HG03342 (cell line): ENCODE measurements around the gene CAMKMT.
A peak's percentile ranks its signal among the peaks of the same experiment; 100 is the strongest.

Experiments used
- ATAC-seq: cut with Tn5 transposase; IDR thresholded peaks from one replicate; pipeline ENCODE4 v1.9.1; 2021; ENCODE audit warnings: mild to moderate bottlenecking, moderate library complexity; ENCODE audit not compliant: unreplicated experiment

The CAMKMT gene

DNA sequence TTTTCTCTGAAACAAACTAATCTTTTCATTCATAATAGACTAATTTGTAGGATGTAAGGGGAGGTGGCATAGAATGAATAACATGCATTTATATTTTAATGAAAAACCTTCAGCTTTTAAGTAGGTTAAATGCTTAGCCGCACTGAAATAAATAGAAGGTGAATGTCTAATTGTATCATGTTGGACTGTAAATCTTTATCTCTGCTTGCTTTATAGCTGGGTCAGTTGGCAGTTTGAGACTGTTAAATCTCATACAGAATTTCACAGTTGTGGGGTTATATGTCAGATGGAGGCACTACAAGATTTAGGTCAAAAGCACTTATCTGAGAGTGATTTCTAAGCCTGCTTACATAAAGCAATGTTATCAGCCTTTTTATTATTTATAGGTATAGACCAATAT lies 405.0 kb downstream of the CAMKMT start:
- no peak for ATAC-seq

DNA sequence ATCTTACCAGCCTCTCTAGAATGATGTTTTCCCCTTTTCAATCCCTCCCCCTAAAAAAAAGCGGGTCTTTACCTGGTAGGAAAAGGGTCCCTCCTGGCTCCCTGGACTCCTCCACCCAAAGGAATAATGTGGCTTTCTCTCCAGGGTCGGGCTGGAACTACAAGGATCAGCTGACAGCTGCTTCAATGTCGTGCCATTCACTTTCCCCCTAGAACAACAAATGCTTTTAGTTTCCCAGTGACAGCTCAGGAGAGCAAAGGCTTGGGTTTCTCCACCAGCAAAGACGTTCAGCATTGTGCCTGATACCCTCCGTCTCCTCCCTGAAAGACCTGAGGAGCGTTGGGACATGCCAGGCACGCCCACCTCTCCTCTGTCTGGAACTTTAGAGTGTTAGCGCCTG lies 405.9 kb downstream of the CAMKMT start:
- ATAC-seq, result no peak

DNA sequence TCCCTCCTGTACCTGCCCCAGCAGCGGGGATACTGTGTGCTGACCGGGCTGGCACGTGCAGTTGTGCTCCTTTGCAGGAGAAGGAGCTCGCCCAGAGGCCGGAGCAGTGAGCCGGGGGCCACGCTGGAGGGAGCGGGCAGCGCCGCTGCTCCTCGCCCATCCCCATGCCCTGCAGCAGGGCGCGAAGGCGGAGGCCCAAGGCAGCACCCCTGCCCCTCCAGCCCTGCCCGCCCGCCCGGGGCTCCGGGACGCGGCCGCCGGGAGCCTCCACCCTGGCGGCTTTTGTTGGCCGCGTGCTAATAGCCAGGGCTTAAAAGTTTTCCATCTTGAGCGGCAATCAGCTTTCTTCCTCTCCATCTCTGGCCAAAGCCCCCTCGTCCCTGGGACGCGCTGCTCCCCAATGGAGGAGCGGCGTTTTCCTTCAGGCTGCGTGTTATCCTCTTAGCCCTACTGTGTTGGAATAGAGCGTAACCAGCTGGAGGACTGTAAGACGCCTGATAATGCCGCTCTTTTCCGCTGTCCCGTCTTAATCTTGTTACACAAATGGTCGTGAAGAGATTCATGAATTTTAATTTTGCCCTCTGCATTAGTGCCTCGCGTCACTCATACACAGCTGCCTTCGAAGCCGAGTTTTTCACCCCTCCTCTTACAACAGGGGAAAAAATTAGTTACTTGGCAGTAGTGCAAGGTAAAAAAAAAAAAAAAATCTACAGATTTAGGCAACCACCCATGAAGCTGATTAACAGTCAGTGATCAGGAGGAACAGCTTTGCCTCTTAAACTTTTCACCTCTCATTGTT lies 406.9 kb downstream of the CAMKMT start:
- ATAC-seq, result no peak

GRCh38 chr2:44769349-44770011 lies 407.7 kb downstream of the CAMKMT start:
- ATAC-seq, result no peak

GRCh38 chr2:44770221-44771195 lies 408.8 kb downstream of the CAMKMT start:
- no peak for ATAC-seq

- no peak for ATAC-seq
These were observed 409.8 kb downstream of the CAMKMT start for GRCh38 chr2:44771522-44771921.

DNA sequence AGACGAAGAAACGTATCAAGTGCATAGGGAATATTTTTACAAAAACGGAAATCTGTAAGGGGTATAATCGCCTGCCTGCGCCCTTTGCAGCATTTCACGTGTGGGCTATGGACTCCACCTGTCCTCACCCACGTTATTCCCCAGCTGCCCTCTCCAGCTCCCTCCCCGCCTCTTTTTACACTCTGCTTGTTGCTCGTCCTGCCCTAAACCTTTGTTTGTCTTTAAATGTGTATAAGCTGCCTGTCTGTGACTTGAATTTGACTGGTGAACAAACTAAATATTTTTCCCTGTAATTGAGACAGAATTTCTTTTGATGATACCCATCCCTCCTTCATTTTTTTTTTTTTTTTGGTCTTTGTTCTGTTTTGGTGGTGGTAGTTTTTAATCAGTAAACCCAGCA lies 410.4 kb downstream of the CAMKMT start:
- ATAC-seq, result no peak

DNA sequence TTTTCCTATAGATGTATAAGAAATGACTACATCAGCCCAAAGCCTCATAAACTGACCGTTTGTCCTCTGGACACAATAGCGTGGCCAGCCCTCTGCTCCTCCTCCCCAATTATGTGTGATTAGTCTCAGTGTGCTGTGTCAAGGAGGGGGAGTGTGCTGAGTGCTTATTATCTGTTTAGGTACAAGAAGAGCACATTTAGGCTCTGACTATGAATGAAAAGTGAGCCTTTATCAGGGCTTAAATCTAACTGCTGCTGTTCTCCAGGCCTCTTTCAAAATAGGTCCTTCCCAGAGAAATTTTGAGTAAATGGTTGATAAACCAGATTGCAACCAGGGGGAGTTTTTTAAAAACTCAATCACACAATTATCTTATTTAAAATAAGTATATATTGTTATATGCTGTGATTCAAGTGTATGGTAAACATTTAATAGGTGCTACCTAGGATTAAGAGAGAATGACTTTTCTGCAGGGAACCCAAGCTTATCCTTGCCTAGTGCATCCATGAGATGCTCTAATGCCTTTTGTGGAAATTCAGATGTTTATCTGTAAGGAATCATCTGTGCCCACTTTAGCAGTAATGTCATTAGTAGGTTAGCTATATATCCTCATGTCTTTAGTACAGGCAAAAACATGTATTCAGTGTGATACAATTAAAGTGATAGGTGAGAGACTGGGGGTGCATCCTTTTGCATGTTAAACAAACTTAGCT lies 411.1 kb downstream of the CAMKMT start:
- no peak for ATAC-seq

DNA sequence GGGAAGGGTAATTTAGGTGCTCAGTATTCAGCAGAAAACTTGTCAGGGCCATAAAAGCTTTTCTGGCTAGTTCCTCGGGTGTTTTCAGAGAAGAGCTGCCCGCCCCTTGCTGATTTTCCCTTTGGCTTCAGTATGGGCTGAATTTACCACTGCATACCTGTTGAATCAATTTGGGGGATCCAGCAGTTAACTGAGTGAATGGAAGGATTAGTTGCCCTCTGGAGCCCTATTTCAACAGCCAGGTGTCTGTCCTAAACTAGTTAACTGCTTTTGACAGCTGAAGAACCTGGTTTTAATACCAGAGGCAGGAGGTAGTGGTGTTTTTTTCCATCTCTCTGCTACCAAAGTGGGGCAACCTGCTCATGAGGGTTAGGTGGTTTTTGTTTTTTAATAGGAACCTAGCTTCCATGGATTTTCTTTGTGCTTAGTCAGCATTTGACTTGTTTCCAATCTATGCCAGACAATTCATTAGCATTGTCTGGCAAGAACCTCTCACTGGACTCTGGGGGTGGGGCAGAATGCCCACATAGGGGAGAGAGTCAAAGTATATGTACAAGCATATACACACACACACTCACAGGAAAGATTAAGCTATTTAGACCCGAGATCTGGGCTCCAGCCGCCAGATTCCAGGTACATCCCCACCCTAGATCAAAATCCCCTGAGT lies 413.2 kb downstream of the CAMKMT start:
- no peak for ATAC-seq

GRCh38 chr2:44777036-44777435 lies 415.3 kb downstream of the CAMKMT start:
- no peak for ATAC-seq

DNA sequence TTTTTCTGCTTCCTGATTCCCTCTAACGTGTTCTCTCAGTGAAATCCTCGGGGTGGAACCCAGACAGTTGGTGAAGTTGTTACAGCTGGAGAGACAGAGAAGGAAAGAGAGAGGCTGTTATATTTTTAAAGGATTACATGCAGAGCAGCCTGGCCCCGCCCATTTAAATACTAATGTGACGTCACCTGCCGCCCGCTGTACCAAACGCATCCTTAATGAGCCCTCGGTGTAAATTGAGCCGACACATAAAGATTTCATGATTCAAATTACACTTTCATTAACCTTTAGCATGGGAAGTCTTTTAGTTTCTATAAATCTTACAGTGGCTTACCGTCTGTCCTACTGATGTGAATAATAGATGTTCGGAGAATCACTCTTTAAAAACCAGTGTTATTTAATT lies 415.8 kb downstream of the CAMKMT start:
- no peak for ATAC-seq

DNA sequence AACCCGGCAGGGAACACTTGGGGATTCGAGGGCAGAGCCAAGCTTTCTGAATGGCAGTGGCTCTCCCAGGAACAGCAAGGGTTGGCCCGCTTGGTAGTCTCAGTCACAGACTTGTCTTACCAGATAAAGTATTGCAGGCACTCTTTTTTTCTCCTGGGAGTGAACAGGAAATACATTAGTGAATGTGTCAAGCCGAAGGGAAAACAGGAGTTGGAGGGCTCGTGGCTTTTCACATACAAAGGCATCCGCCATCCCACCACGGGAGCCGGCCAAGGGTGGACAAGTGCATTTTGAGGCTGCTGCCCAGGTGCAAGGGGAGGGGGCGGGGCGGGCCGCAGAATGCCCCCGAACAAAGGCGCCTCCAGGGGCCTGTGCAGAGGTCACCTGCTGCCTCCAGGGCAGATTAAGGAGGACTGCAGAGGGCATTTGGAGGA lies 416.5 kb downstream of the CAMKMT start:
- ATAC-seq, result peak; percentile 31

DNA sequence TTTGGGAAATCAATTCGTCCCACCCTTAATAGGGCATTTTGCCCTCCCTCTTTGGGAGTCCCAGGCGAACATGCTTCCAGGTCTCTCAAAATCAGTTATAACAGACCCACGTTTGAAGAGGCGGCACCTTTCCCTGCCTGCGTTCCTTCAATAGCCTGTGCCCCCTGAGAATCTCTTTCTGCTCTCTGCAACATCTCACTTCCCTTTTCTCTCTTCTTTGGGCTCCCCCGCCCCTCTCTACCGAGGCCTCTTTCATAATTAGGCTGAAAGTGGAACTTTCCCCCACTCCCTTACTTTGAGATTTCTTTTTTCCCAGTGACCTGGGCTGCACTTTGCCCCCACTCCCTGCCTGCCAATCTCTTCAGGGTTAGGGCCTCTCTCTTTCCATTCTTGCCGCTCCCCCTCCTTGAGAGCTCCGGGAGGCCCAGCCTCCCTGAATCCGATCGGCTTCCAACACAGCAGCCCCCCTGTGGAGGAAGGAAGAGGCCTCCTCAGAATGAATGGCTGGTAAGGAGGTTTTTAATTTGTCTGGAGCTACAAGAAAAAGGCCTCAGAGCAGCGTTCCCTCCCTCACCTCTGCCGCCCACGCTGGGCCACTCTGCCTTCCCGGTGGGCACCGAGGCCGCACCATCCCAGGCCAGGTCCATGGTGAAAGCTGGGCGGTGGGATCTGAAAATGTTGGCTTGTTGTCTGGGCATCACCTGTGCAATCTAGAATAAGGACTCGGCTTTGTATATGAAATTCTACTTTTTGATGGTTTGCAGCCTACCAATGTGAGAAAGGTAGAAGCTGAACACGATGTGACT lies 417.1 kb downstream of the CAMKMT start:
- ATAC-seq, result peak; percentile 97

DNA sequence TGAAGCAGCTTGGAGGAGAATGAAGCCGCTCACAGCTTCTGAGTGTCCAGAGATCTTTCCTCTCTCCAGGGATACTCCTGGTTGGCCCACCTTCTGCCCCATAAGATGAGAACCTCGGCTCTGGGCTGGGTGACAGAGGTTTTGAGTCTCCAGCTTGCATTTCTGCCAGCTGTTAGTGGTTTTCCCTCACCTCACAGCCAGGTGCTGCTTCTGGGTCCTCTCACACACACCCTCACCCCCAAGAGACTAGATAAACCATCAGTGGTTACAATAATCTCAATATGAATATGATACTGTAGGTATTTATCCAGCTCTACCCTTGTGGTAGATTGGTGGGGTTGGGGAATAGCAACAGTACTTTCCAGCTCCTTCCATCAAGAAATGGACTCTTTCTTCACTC lies 418.0 kb downstream of the CAMKMT start:
- ATAC-seq, result no peak

DNA sequence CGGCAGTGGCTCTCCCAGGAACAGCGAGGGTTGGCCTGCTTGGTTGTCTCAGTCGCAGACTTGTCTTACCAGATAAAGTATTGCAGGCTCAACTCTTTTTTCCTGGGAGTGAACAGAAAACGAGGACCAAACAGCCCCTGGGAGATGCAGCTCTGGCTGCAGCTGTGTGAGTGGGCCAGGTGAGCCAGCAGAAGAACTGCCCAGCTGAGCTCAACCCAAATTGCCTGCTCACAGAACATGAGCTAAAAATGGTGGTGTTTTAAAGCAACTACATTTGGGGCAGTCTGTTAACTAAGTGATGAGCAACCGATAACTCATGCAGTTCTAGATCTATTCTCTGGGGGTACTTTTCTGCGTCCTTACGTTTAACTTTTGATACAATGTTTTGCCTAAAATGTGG lies 418.7 kb downstream of the CAMKMT start:
- ATAC-seq, result no peak

DNA sequence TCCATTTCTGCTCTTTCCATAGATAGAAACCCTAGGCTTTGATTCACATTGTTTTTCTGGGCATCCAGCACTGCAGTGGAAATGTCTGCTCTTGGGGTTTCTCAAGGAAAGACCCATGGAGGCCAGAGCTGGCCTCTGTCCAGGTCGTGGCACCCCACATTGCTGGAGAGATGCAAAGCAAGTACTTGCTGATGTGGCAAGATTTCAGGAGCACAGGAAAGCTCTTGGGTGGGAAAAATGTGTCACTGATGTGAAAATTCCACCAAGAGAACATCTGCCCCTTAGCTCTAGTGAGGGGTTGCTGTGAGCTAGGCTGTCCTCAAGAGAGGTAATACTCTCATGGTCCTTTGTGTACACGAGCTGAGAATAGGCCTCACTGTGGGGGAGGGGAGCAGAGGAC lies 423.7 kb downstream of the CAMKMT start:
- ATAC-seq, result no peak

GRCh38 chr2:44786045-44786816 lies 424.5 kb downstream of the CAMKMT start:
- no peak for ATAC-seq

DNA sequence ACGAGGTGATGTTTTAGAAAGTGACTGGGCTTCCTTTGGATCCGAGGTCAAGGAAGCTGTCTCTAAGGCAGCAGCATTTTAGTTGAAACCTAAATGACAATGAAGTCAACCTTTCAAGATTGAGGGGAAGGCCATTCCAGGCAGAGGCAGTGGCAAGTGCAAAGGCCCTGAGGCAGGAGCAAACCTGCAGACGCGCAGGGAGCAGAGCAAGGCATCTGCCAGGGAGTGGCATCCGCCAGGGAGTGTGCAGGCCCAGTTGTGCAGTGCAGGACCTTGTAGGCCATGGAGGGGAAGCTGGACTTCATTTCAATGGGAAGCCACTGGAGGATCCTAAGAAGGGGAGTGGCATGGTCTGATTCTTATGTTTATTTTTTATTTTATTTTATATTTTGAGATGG lies 425.1 kb downstream of the CAMKMT start:
- ATAC-seq, result no peak

DNA sequence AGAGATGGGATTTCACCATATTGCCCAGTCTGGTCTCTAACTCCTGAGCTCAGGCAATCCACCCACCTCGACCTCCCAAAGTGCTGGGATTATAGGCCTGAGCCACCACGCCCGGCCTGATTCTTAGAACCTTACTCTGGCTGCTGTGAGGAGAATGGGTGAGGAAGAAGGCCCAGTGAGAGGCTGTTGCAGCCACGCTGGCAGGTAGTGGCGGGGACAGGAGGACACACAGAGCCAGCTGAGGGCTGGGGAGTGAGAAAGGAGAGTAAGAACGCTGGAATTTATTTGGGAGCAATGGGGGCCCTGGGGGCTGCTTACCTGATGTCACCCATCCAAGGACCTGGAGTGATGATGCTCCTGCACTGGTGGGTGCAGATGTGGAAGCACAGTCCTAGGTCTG lies 425.9 kb downstream of the CAMKMT start:
- ATAC-seq, result no peak
